ENCODE results near the gene FGF11. TPM values are rescaled to one million over a fixed set of nuclear protein-coding genes. Genes with fewer than 3 reads are reported as not detected.

The FGF11 gene
- total and polyA plus RNA-seq, 12 donors: 2.0 to 15.9 (median 7.6) TPM

GRCh38 chr17:7442142-7442541 is 2.8 kb downstream of the FGF11 start:
- Histone ChIP-seq H3K9me3 (no peaks in the 10 kb centered on the region), H3K4me1 (peaks cover 19 to 67% (median 55%) of the 10 kb centered on the region in 9 donors), H3K27ac (no peak overlapping the region), H3K36me3 (no peaks in the 10 kb centered on the region), H3K27me3 (peaks cover 0 to 70% (median 12%) of the 10 kb centered on the region in 7 donors), H3K4me3 (no peak overlapping the region)
- intact Hi-C loops (cut with DNase I): loop anchor here in 3 of 10 donors (5.0 kb wide), 1 partner anchor 35 kb away; the partner anchor contains the start of gene ZBTB4 (in 3 of the 3)
- no peak for ATAC-seq
- DNase-seq: no peak
- 98 to 100% methylated on average over 2 of the region's 2 CpGs for WGBS, 2 donors
- no peak for TF ChIP-seq CTCF (IDR thresholded peaks at IDR 0.05)

GRCh38 chr17:7443499-7444485 is 4.5 kb downstream of the FGF11 start:
- intact Hi-C loops (cut with DNase I): loop anchor here in 3 of 10 donors (5.0 kb wide), 1 partner anchor 34 kb away; the partner anchor contains the start of gene ZBTB4 (in 3 of the 3)
- H3K27ac ChIP-seq: no peak overlapping the region
- WGBS, 2 donors: 81 to 86% methylated on average over 7 of the region's 7 CpGs
- H3K9me3 ChIP-seq: no peaks in the 10 kb centered on the region
- TF ChIP-seq CTCF (IDR thresholded peaks at IDR 0.05): no peak
- H3K4me1 ChIP-seq: peaks cover 13 to 50% (median 39%) of the 10 kb centered on the region in 9 donors
- ATAC-seq (no peak), DNase-seq (no peak)
- H3K4me3 ChIP-seq: no peak overlapping the region
- no peaks in the 10 kb centered on the region for H3K36me3 ChIP-seq
- peaks cover 0 to 78% (median 12%) of the 10 kb centered on the region in 7 donors for H3K27me3 ChIP-seq

GRCh38 chr17:7444682-7445618 is 5.6 kb downstream of the FGF11 start, which contains the start of gene CHRNB1:
Gene CHRNB1 (plus strand): TSS chr17:7445061. CDS start chr17:7445128, 67 bp downstream.
- ATAC-seq: peak; percentile 81 to 93 (median 88)
- WGBS, 2 donors: 5 to 7% methylated on average over 51 of the region's 51 CpGs
- no peaks in the 10 kb centered on the region for H3K36me3 ChIP-seq
- peak within 1 kb of the TSS in 8 of 10 donors; percentile 36 to 78 (median 68) for H3K27ac ChIP-seq
- DNase-seq: peak; percentile 75 to 87
- H3K4me3 ChIP-seq: peak within 1 kb of the TSS; percentile 4 to 62 (median 52)
- intact Hi-C loops (cut with DNase I): loop anchor here in 3 of 10 donors (5.0 kb wide), 1 partner anchor 32 kb away; the partner anchor contains the start of gene ZBTB4 (in 3 of the 3)
- TF ChIP-seq CTCF (IDR thresholded peaks at IDR 0.05): peak in 6 of 9 donors; percentile 14 to 30 (median 28)
- H3K4me1 ChIP-seq: peaks cover 7 to 39% (median 33%) of the 10 kb centered on the region in 9 donors
- peaks cover 0 to 67% (median 4%) of the 10 kb centered on the region in 7 donors for H3K27me3 ChIP-seq
- no peaks in the 10 kb centered on the region for H3K9me3 ChIP-seq

All from heart right ventricle (tissue), 16 donors.